ENCODE measurements around the gene MPG. TPM values are rescaled to one million over a fixed set of nuclear protein-coding genes. Genes with fewer than 3 reads are reported as not detected.
A peak's percentile ranks its signal among the peaks of the same experiment; 100 is the strongest.
"Not testable (repeated sequence)": the region's sequence is repeated elsewhere in the genome, so short reads cannot be mapped to it uniquely, and the experiment has no call there.

Gene MPG
- total RNA-seq, 2 experiments from 2014 or later: 45.8 to 48.1 TPM

GRCh38 chr16:123558-124350 lies 45.7 kb downstream of the MPG start:
- POLR2A ChIA-PET; H3K27me3 Mint-ChIP-seq; ATAC-seq (ENCODE audit: low read depth); H3K9me3 Mint-ChIP-seq; H3K36me3 Mint-ChIP-seq; H3K4me3 Mint-ChIP-seq; DNase-seq; H3K4me1 Mint-ChIP-seq; H3K27ac Mint-ChIP-seq: not testable (repeated sequence)

- DNase-seq (no peak), ATAC-seq (ENCODE audit: low read depth) (no peak)
- no peaks in the 10 kb centered on the region for H3K9me3 Mint-ChIP-seq
- POLR2A ChIA-PET: no interaction called here
- peaks cover 12% of the 10 kb centered on the region for H3K4me1 Mint-ChIP-seq
- H3K27me3 Mint-ChIP-seq: no peaks in the 10 kb centered on the region
- H3K27ac Mint-ChIP-seq: no peak overlapping the region
- H3K36me3 Mint-ChIP-seq: peaks cover 2% of the 10 kb centered on the region
- no peak overlapping the region for H3K4me3 Mint-ChIP-seq
Measured at GRCh38 chr16:125011-125410, 47.0 kb downstream of the MPG start.

- DNase-seq (no peak), ATAC-seq (ENCODE audit: low read depth) (peak; percentile 75)
- peaks cover 4% of the 10 kb centered on the region for H3K36me3 Mint-ChIP-seq
- H3K4me3 Mint-ChIP-seq: peak overlapping the region; percentile 25
- H3K27ac Mint-ChIP-seq: peak overlapping the region; percentile 40
- POLR2A ChIA-PET: no interaction called here
- no peaks in the 10 kb centered on the region for H3K27me3 Mint-ChIP-seq
- no peaks in the 10 kb centered on the region for H3K9me3 Mint-ChIP-seq
- peaks cover 22% of the 10 kb centered on the region for H3K4me1 Mint-ChIP-seq
Measured at GRCh38 chr16:129075-129474, 51.0 kb downstream of the MPG start.

- H3K27ac Mint-ChIP-seq: no peak overlapping the region
- H3K36me3 Mint-ChIP-seq: peaks cover 4% of the 10 kb centered on the region
- H3K4me3 Mint-ChIP-seq: no peak overlapping the region
- peaks cover 27% of the 10 kb centered on the region for H3K4me1 Mint-ChIP-seq
- ATAC-seq (ENCODE audit: low read depth) (no peak), DNase-seq (no peak)
- H3K9me3 Mint-ChIP-seq: no peaks in the 10 kb centered on the region
- POLR2A ChIA-PET: no interaction called here
- H3K27me3 Mint-ChIP-seq: no peaks in the 10 kb centered on the region
Measured at GRCh38 chr16:130533-131173, 52.6 kb downstream of the MPG start.

GRCh38 chr16:132120-132519 lies 54.1 kb downstream of the MPG start:
- Mint-ChIP-seq H3K27ac (no peak overlapping the region), H3K27me3 (no peaks in the 10 kb centered on the region), H3K4me3 (no peak overlapping the region), H3K4me1 (peaks cover 31% of the 10 kb centered on the region), H3K9me3 (no peaks in the 10 kb centered on the region), H3K36me3 (peaks cover 8% of the 10 kb centered on the region)
- POLR2A ChIA-PET: interaction anchor here (0.6 kb wide), 1 partner anchor 84 kb away, joined by 5 read pairs; no protein-coding TSS in a partner anchor
- DNase-seq: no peak
- ATAC-seq (ENCODE audit: low read depth): no peak

- ATAC-seq (ENCODE audit: low read depth): no peak
- H3K4me3 Mint-ChIP-seq: no peak overlapping the region
- H3K4me1 Mint-ChIP-seq: peaks cover 31% of the 10 kb centered on the region
- POLR2A ChIA-PET: no interaction called here
- H3K27ac Mint-ChIP-seq: no peak overlapping the region
- no peaks in the 10 kb centered on the region for H3K9me3 Mint-ChIP-seq
- H3K27me3 Mint-ChIP-seq: peaks cover 2% of the 10 kb centered on the region
- H3K36me3 Mint-ChIP-seq: peaks cover 8% of the 10 kb centered on the region
- no peak for DNase-seq
Measured at GRCh38 chr16:133716-134115, 55.7 kb downstream of the MPG start.

Other genes with a start within 250 kb of the MPG start
- 10 to 100 TPM; 29.2 to 30.1 TPM for gene POLR3K, start 24.6 kb upstream of the MPG start, total RNA-seq
- 10 to 100 TPM; 52.8 to 59.1 TPM for gene SNRNP25, start 24.4 kb upstream of the MPG start, total RNA-seq
- under 1 TPM in 1 of 2 experiments, not detected in 1; 0.33 TPM for gene RHBDF1, start 5.6 kb upstream of the MPG start, total RNA-seq
- gene NPRL3, start 60.4 kb downstream of the MPG start, total RNA-seq: 10 to 100 TPM; 27.4 to 31.6 TPM
- gene HBZ, start 74.4 kb downstream of the MPG start, total RNA-seq: not detected
- gene HBM, start 87.8 kb downstream of the MPG start, total RNA-seq: not detected
- not detected for gene HBA2, start 94.7 kb downstream of the MPG start, total RNA-seq
- not detected for gene HBA1, start 98.5 kb downstream of the MPG start, total RNA-seq
- not detected for gene HBQ1, start 102.2 kb downstream of the MPG start, total RNA-seq
- 10 to 100 TPM; 83.8 to 86.2 TPM for gene LUC7L, start 151.2 kb downstream of the MPG start, total RNA-seq
- 10 to 100 TPM; 21.0 to 21.1 TPM for gene FAM234A, start 156.6 kb downstream of the MPG start, total RNA-seq
- not detected for gene RGS11, start 197.7 kb downstream of the MPG start, total RNA-seq
- gene ARHGDIG, start 202.4 kb downstream of the MPG start, total RNA-seq: not detected
- under 1 TPM in 1 of 2 experiments, not detected in 1; 0.31 TPM for gene PDIA2, start 204.9 kb downstream of the MPG start, total RNA-seq

Measured in activated naive CD8-positive, alpha-beta T cell treated with anti-CD3 and anti-CD28 coated beads, Interleukin-2, amount 10 ng/mL, durations not matched to agents 7 days and 5 days (primary cell).